Bronchial epithelial cell (primary cell): ENCODE data around the gene PDZD2. TPM values are rescaled to one million over a fixed set of nuclear protein-coding genes. Genes with fewer than 3 reads are reported as not detected.

Experiments
- DNase-seq: peaks from one replicate; pipeline ENCODE4 v3.0.0-alpha.2; 2010; ENCODE audit warnings: low read depth
- FAIRE-seq: peaks from 2 replicates; lab custom pipeline; 2011; peaks lifted over from hg19 to GRCh38; lab: Jason Lieb, UNC
- H3K27me3 ChIP-seq: 2 replicates; pipeline ENCODE4 v1.5.1; 2011; ENCODE audit warnings: low read length; ENCODE audit not compliant: control insufficient read depth, insufficient read depth
- H3K36me3 ChIP-seq: 2 replicates; pipeline ENCODE4 v1.5.1; 2011; ENCODE audit warnings: low read length; ENCODE audit not compliant: control insufficient read depth, insufficient read depth
- H3K4me3 ChIP-seq: 2 replicates; pipeline ENCODE4 v1.5.1; 2011; ENCODE audit warnings: mild to moderate bottlenecking, low read depth, low read length, control low read depth
- total RNA-seq: library from RNA; depleted of rRNA; stranded (reverse); fragments of >200 nt; gene quantifications from 2 replicates; pipeline ENCODE4 v1.2.1, GENCODE V29; 2014
- TF ChIP-seq, protein P1 (sequence below): IDR thresholded peaks from 2 replicates; pipeline ENCODE4 v1.5.1; 2011; ENCODE audit warnings: mild to moderate bottlenecking, moderate library complexity, low read length, control low read depth, inconsistent platforms; ENCODE audit not compliant: insufficient read depth, severe bottlenecking

Gene PDZD2
- total RNA-seq, 1 donor from 2014 or later: 1.8 TPM

- Histone ChIP-seq H3K36me3 (peaks cover 4% of the 10 kb centered on the region), H3K27me3 (no peaks in the 10 kb centered on the region), H3K4me3 (no peak overlapping the region)
- DNase-seq (no peak), FAIRE-seq (no peak)
- TF ChIP-seq, protein P1, sequence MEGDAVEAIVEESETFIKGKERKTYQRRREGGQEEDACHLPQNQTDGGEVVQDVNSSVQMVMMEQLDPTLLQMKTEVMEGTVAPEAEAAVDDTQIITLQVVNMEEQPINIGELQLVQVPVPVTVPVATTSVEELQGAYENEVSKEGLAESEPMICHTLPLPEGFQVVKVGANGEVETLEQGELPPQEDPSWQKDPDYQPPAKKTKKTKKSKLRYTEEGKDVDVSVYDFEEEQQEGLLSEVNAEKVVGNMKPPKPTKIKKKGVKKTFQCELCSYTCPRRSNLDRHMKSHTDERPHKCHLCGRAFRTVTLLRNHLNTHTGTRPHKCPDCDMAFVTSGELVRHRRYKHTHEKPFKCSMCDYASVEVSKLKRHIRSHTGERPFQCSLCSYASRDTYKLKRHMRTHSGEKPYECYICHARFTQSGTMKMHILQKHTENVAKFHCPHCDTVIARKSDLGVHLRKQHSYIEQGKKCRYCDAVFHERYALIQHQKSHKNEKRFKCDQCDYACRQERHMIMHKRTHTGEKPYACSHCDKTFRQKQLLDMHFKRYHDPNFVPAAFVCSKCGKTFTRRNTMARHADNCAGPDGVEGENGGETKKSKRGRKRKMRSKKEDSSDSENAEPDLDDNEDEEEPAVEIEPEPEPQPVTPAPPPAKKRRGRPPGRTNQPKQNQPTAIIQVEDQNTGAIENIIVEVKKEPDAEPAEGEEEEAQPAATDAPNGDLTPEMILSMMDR: no peak
These were observed 487.8 kb downstream of the PDZD2 start for GRCh38 chr5:32126691-32127090.

GRCh38 chr5:32127711-32128110 is 488.8 kb downstream of the PDZD2 start:
- Histone ChIP-seq H3K27me3 (no peaks in the 10 kb centered on the region), H3K4me3 (no peak overlapping the region), H3K36me3 (peaks cover 1% of the 10 kb centered on the region)
- no peak for DNase-seq
- no peak for FAIRE-seq
- TF ChIP-seq, protein P1: no peak

- Histone ChIP-seq H3K4me3 (no peak overlapping the region), H3K36me3 (peaks cover 1% of the 10 kb centered on the region), H3K27me3 (no peaks in the 10 kb centered on the region)
- FAIRE-seq: no peak
- no peak for DNase-seq
- TF ChIP-seq, protein P1: no peak
These were observed 490.2 kb downstream of the PDZD2 start for GRCh38 chr5:32129074-32129598.

DNA sequence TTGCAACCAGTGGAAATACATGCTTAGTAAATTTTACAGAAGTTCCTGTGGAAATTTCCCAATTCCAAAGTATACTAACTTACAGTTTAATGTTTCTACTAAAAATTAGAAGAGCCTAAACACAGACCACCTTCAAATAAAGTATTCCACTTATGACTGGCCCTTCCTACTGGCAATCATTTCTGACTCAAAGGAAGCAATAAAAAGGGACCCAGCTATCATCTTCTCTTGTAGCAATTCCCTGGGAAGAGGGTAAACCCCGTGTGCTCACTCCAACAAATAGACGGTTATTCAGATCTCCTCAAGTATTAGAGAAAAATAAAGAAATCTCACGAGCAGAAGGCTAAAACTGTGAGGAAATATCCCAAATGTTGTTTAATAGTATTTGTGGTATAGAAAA is 491.9 kb downstream of the PDZD2 start:
- no peak for FAIRE-seq
- peaks cover 4% of the 10 kb centered on the region for H3K36me3 ChIP-seq

GRCh38 chr5:32131604-32132003 is 492.7 kb downstream of the PDZD2 start:
- peaks cover 4% of the 10 kb centered on the region for H3K36me3 ChIP-seq
- DNase-seq (no peak), FAIRE-seq (no peak)
- H3K27me3 ChIP-seq: no peaks in the 10 kb centered on the region
- TF ChIP-seq, protein P1: no peak
- no peak overlapping the region for H3K4me3 ChIP-seq

More for the DNA sequence above, 491.9 kb downstream of the PDZD2 start:
- no peaks in the 10 kb centered on the region for H3K27me3 ChIP-seq
- TF ChIP-seq, protein P1: no peak
- DNase-seq: no peak
- no peak overlapping the region for H3K4me3 ChIP-seq

DNA sequence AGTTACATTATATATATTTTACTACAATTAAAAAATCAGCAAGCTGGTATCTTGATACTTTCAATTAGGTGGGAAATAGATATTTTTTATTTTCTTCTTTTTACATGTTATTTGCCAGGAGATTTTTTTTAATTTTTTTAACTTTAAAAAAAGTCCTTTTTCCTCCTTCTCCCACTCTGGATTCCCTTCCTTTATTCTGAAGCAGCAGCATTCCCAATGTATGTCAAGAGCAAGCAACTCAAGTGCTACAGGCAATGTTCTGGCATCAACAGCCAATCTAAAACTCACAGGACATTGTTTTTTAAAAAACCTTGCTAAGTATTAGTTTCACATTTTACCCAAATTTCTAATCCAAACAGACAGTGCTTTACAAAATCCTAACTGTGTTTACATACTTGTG is 493.8 kb downstream of the PDZD2 start:
- no peak for FAIRE-seq
- DNase-seq: no peak

More for the DNA sequence above, 493.8 kb downstream of the PDZD2 start:
- Histone ChIP-seq H3K36me3 (peaks cover 3% of the 10 kb centered on the region), H3K27me3 (no peaks in the 10 kb centered on the region), H3K4me3 (no peak overlapping the region)
- TF ChIP-seq, protein P1: no peak
